ENCODE measurements around the gene SPATA46.

SPATA46 gene

DNA sequence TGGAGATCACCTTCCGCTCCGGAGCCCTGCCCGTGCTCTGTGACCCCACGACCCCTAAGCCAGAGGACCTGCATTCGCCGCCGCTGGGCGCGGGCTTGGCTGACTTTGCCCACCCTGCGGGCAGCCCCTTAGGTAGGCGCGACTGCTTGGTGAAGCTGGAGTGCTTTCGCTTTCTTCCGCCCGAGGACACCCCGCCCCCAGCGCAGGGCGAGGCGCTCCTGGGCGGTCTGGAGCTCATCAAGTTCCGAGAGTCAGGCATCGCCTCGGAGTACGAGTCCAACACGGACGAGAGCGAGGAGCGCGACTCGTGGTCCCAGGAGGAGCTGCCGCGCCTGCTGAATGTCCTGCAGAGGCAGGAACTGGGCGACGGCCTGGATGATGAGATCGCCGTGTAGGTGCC is 9.6 kb downstream of the SPATA46 start:
- H3K18ac ChIP-seq (ENCODE audit: low read length) = no peak overlapping the region
- H3K36me3 ChIP-seq (ENCODE audit: control insufficient read depth, insufficient read depth, low read length) = no peaks in the 10 kb centered on the region
- H3K4me2 ChIP-seq (ENCODE audit: low read length) = no peak overlapping the region
- H4K5ac ChIP-seq (ENCODE audit: low read length) = no peak overlapping the region
- no peaks in the 10 kb centered on the region for H3K27me3 ChIP-seq (ENCODE audit: insufficient read depth, low read length, poor library complexity)
- no peak overlapping the region for H3K4me3 ChIP-seq (ENCODE audit: low read length)
- no peak overlapping the region for H2AK5ac ChIP-seq (ENCODE audit: low read length)
- H3K56ac ChIP-seq (ENCODE audit: low read length) = no peak overlapping the region
- H3K23ac ChIP-seq (ENCODE audit: low read length) = no peak overlapping the region
- H3K79me1 ChIP-seq (ENCODE audit: low read length) = no peaks in the 10 kb centered on the region
- DNase-seq = no peak
- H4K8ac ChIP-seq (ENCODE audit: low read depth, low read length) = no peak overlapping the region
- no peak overlapping the region for H3K4ac ChIP-seq (ENCODE audit: low read depth, low read length)
- no peak overlapping the region for H2BK120ac ChIP-seq (ENCODE audit: low read depth, low read length)
- H2BK5ac ChIP-seq (ENCODE audit: low read length) = no peak overlapping the region
- H2BK15ac ChIP-seq (replicated peaks; ENCODE audit: low read depth) = no peak overlapping the region
- H3K27ac ChIP-seq (ENCODE audit: low read depth, low read length) = no peak overlapping the region
- H3K79me2 ChIP-seq (ENCODE audit: control insufficient read depth, insufficient read depth, low read length) = no peaks in the 10 kb centered on the region
- WGBS (ENCODE audit: extremely low coverage, insufficient coverage, low lambda C conversion rate) = no CpG with 5 or more reads among the region's 36 CpGs
- H3K9ac ChIP-seq (ENCODE audit: low read length) = no peak overlapping the region
- no peaks in the 10 kb centered on the region for H3K4me1 ChIP-seq (ENCODE audit: control insufficient read depth, low read depth, low read length)

DNA sequence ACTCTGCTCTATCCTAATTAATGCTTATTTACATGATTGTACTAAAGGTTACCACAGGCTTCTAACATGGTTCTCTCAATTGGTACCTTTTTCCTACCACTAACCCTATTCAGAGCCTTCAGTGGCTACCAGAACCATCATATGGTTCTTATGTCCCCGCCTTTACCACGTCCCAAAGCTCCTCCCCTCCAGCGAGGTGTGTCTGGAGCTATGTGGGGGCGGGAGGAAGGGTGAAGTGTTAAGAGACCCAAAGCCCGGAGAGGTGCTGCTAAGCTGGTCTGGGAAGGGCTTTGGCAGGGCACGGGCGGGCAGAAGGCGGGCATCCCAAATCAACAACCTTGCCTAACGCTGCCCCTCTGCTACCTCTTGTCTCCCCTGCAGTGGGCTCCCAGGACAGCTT is 10.0 kb downstream of the SPATA46 start:
- H3K4me2 ChIP-seq (ENCODE audit: low read length) = no peak overlapping the region
- no peak for DNase-seq
- no peak overlapping the region for H2BK120ac ChIP-seq (ENCODE audit: low read depth, low read length)
- H4K8ac ChIP-seq (ENCODE audit: low read depth, low read length) = no peak overlapping the region
- H3K79me2 ChIP-seq (ENCODE audit: control insufficient read depth, insufficient read depth, low read length) = no peaks in the 10 kb centered on the region
- H3K36me3 ChIP-seq (ENCODE audit: control insufficient read depth, insufficient read depth, low read length) = no peaks in the 10 kb centered on the region
- no peaks in the 10 kb centered on the region for H3K4me1 ChIP-seq (ENCODE audit: control insufficient read depth, low read depth, low read length)
- H3K18ac ChIP-seq (ENCODE audit: low read length) = no peak overlapping the region
- WGBS (ENCODE audit: extremely low coverage, insufficient coverage, low lambda C conversion rate) = no CpG with 5 or more reads among the region's 9 CpGs
- H3K4me3 ChIP-seq (ENCODE audit: low read length) = no peak overlapping the region
- no peaks in the 10 kb centered on the region for H3K27me3 ChIP-seq (ENCODE audit: insufficient read depth, low read length, poor library complexity)
- H2BK5ac ChIP-seq (ENCODE audit: low read length) = no peak overlapping the region
- H2AK5ac ChIP-seq (ENCODE audit: low read length) = no peak overlapping the region
- no peak overlapping the region for H3K4ac ChIP-seq (ENCODE audit: low read depth, low read length)
- H3K9ac ChIP-seq (ENCODE audit: low read length) = no peak overlapping the region
- H3K56ac ChIP-seq (ENCODE audit: low read length) = no peak overlapping the region
- H3K79me1 ChIP-seq (ENCODE audit: low read length) = no peaks in the 10 kb centered on the region
- no peak overlapping the region for H2BK15ac ChIP-seq (replicated peaks; ENCODE audit: low read depth)
- H4K5ac ChIP-seq (ENCODE audit: low read length) = no peak overlapping the region
- no peak overlapping the region for H3K23ac ChIP-seq (ENCODE audit: low read length)
- no peak overlapping the region for H3K27ac ChIP-seq (ENCODE audit: low read depth, low read length)

DNA sequence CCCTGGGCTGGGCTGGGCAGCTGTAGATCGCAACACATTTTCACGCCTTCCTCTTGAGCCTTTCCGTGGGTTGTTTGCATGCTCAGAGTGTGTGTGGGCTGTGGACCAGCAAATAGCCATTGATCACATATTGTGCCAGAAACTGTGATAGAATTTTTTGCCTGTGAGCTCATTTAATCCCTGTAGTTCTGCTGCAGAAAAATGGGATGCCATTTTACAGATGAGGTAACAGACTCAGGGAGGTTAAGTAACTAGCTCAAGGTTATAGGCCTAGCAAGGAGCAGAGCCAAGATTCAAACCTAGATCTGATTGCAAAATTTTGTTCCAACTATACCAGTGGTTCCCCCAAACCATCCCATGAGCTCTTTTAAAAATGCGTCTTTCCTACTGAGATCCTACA is 10.5 kb downstream of the SPATA46 start:
- WGBS (ENCODE audit: extremely low coverage, insufficient coverage, low lambda C conversion rate) = no CpG with 5 or more reads among the region's 4 CpGs
- Histone ChIP-seq H3K4ac (ENCODE audit: low read depth, low read length) (no peak overlapping the region), H3K4me3 (ENCODE audit: low read length) (no peak overlapping the region), H3K4me1 (ENCODE audit: control insufficient read depth, low read depth, low read length) (no peaks in the 10 kb centered on the region), H3K79me1 (ENCODE audit: low read length) (no peaks in the 10 kb centered on the region), H2AK5ac (ENCODE audit: low read length) (no peak overlapping the region), H2BK5ac (ENCODE audit: low read length) (no peak overlapping the region), H3K9ac (ENCODE audit: low read length) (no peak overlapping the region), H4K5ac (ENCODE audit: low read length) (no peak overlapping the region), H3K27ac (ENCODE audit: low read depth, low read length) (no peak overlapping the region), H3K56ac (ENCODE audit: low read length) (no peak overlapping the region), H2BK15ac (replicated peaks; ENCODE audit: low read depth) (no peak overlapping the region), H4K8ac (ENCODE audit: low read depth, low read length) (no peak overlapping the region), H3K18ac (ENCODE audit: low read length) (no peak overlapping the region), H2BK120ac (ENCODE audit: low read depth, low read length) (no peak overlapping the region), H3K79me2 (ENCODE audit: control insufficient read depth, insufficient read depth, low read length) (no peaks in the 10 kb centered on the region), H3K4me2 (ENCODE audit: low read length) (no peak overlapping the region), H3K36me3 (ENCODE audit: control insufficient read depth, insufficient read depth, low read length) (no peaks in the 10 kb centered on the region), H3K27me3 (ENCODE audit: insufficient read depth, low read length, poor library complexity) (no peaks in the 10 kb centered on the region), H3K23ac (ENCODE audit: low read length) (no peak overlapping the region)
- DNase-seq = no peak

DNA sequence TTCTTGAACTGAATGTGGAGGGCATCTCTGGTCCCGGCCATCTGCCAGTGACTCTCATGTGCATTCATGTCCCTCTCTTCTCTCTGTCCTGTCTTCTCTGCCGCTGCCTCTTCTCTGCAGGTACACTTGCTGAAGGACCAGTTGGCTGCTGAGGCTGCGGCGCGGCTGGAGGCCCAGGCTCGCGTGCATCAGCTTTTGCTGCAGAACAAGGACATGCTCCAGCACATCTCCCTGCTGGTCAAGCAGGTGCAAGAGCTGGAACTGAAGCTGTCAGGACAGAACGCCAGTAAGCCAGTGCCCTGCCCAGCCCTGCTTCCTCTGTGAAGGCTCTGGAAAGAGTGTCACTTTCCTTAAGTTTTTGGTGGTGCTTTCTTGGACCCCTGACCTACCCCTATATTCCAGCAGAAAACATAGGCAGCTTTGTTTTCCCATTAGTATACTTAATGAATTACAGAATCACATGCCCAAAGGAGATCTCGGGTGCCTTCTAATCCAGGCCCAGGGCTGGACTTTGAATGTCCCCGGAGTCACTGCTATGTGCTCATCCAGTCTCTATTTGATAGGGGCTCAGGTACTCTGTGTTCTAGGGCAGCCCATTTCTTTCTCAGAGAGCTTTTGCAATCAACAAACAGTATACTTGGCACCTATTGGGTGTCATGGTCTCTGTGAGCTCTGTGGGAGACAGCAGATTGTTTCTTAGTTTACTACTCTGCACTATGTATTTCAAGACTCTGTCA is 11.2 kb downstream of the SPATA46 start:
- Histone ChIP-seq H3K18ac (ENCODE audit: low read length) (no peak overlapping the region), H3K4me1 (ENCODE audit: control insufficient read depth, low read depth, low read length) (no peaks in the 10 kb centered on the region), H4K5ac (ENCODE audit: low read length) (no peak overlapping the region), H3K23ac (ENCODE audit: low read length) (no peak overlapping the region), H3K56ac (ENCODE audit: low read length) (no peak overlapping the region), H2BK15ac (replicated peaks; ENCODE audit: low read depth) (no peak overlapping the region), H3K4me3 (ENCODE audit: low read length) (no peak overlapping the region), H3K9ac (ENCODE audit: low read length) (no peak overlapping the region), H3K79me1 (ENCODE audit: low read length) (no peaks in the 10 kb centered on the region), H3K4me2 (ENCODE audit: low read length) (no peak overlapping the region), H2BK5ac (ENCODE audit: low read length) (no peak overlapping the region), H4K8ac (ENCODE audit: low read depth, low read length) (no peak overlapping the region), H3K27me3 (ENCODE audit: insufficient read depth, low read length, poor library complexity) (no peaks in the 10 kb centered on the region), H3K79me2 (ENCODE audit: control insufficient read depth, insufficient read depth, low read length) (no peaks in the 10 kb centered on the region), H2AK5ac (ENCODE audit: low read length) (no peak overlapping the region), H3K36me3 (ENCODE audit: control insufficient read depth, insufficient read depth, low read length) (no peaks in the 10 kb centered on the region), H3K27ac (ENCODE audit: low read depth, low read length) (no peak overlapping the region), H2BK120ac (ENCODE audit: low read depth, low read length) (no peak overlapping the region), H3K4ac (ENCODE audit: low read depth, low read length) (no peak overlapping the region)
- DNase-seq = no peak
- WGBS (ENCODE audit: extremely low coverage, insufficient coverage, low lambda C conversion rate) = no CpG with 5 or more reads among the region's 10 CpGs

DNA sequence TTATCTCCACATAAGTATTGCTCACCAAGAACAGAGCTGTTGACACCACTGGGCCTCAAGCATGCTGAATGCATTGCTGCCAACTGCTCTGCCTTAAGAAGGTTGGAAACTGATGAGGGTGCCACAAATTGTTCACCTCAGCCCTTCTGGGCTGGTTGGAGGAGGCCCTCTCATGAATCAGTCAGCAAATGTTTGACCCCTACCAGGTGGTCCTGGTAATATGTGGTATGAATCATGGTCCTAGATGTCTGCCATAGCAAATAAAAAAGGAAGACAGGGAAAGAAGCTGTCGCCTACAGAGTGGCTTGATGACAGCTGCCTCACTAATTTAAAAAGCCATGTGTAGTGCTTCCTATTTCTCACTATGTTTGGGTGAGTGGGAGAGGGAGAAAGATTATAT is 12.2 kb downstream of the SPATA46 start:
- Histone ChIP-seq H3K23ac (ENCODE audit: low read length) (no peak overlapping the region), H2BK120ac (ENCODE audit: low read depth, low read length) (no peak overlapping the region), H3K36me3 (ENCODE audit: control insufficient read depth, insufficient read depth, low read length) (no peaks in the 10 kb centered on the region), H3K79me2 (ENCODE audit: control insufficient read depth, insufficient read depth, low read length) (no peaks in the 10 kb centered on the region), H4K8ac (ENCODE audit: low read depth, low read length) (no peak overlapping the region), H3K4ac (ENCODE audit: low read depth, low read length) (no peak overlapping the region), H3K18ac (ENCODE audit: low read length) (no peak overlapping the region), H3K4me1 (ENCODE audit: control insufficient read depth, low read depth, low read length) (no peaks in the 10 kb centered on the region), H3K27ac (ENCODE audit: low read depth, low read length) (no peak overlapping the region), H2AK5ac (ENCODE audit: low read length) (no peak overlapping the region), H3K9ac (ENCODE audit: low read length) (no peak overlapping the region), H3K4me2 (ENCODE audit: low read length) (no peak overlapping the region), H3K79me1 (ENCODE audit: low read length) (no peaks in the 10 kb centered on the region), H2BK15ac (replicated peaks; ENCODE audit: low read depth) (no peak overlapping the region), H3K56ac (ENCODE audit: low read length) (no peak overlapping the region), H4K5ac (ENCODE audit: low read length) (no peak overlapping the region), H3K4me3 (ENCODE audit: low read length) (no peak overlapping the region), H2BK5ac (ENCODE audit: low read length) (no peak overlapping the region), H3K27me3 (ENCODE audit: insufficient read depth, low read length, poor library complexity) (no peaks in the 10 kb centered on the region)
- no peak for DNase-seq
- WGBS (ENCODE audit: extremely low coverage, insufficient coverage, low lambda C conversion rate) = no CpG with 5 or more reads among the region's 1 CpG

DNA sequence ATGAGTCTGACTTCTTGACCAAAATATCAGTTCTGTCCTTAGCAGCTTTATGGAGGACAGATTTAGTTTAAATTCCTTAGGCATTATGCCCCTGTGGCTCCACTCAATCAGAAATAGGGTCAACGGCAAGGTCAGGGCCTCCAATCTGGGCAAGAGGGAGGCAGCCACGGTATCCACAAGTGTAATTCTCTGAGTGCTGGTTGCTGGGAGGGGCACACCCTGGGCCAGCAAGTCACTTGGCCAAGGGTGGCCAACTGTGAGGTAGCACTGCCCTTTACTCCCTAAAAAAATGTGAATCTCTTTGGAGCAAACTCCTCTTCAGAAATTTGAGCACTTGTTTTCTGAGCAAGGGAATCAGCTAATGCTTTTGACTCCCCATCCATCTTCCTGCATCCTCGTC is 12.8 kb downstream of the SPATA46 start:
- H4K5ac ChIP-seq (ENCODE audit: low read length) = no peak overlapping the region
- no peak overlapping the region for H3K56ac ChIP-seq (ENCODE audit: low read length)
- H2BK120ac ChIP-seq (ENCODE audit: low read depth, low read length) = no peak overlapping the region
- no peak overlapping the region for H3K23ac ChIP-seq (ENCODE audit: low read length)
- no peak overlapping the region for H3K4me2 ChIP-seq (ENCODE audit: low read length)
- no peak overlapping the region for H3K18ac ChIP-seq (ENCODE audit: low read length)
- H4K8ac ChIP-seq (ENCODE audit: low read depth, low read length) = no peak overlapping the region
- H3K27ac ChIP-seq (ENCODE audit: low read depth, low read length) = no peak overlapping the region
- H3K4ac ChIP-seq (ENCODE audit: low read depth, low read length) = no peak overlapping the region
- no peaks in the 10 kb centered on the region for H3K79me1 ChIP-seq (ENCODE audit: low read length)
- no peak overlapping the region for H3K9ac ChIP-seq (ENCODE audit: low read length)
- no peaks in the 10 kb centered on the region for H3K79me2 ChIP-seq (ENCODE audit: control insufficient read depth, insufficient read depth, low read length)
- no peaks in the 10 kb centered on the region for H3K4me1 ChIP-seq (ENCODE audit: control insufficient read depth, low read depth, low read length)
- no peak overlapping the region for H2BK5ac ChIP-seq (ENCODE audit: low read length)
- H2AK5ac ChIP-seq (ENCODE audit: low read length) = no peak overlapping the region
- H3K4me3 ChIP-seq (ENCODE audit: low read length) = no peak overlapping the region
- DNase-seq = no peak
- H3K36me3 ChIP-seq (ENCODE audit: control insufficient read depth, insufficient read depth, low read length) = no peaks in the 10 kb centered on the region
- no peak overlapping the region for H2BK15ac ChIP-seq (replicated peaks; ENCODE audit: low read depth)
- no CpG with 5 or more reads among the region's 3 CpGs for WGBS (ENCODE audit: extremely low coverage, insufficient coverage, low lambda C conversion rate)
- H3K27me3 ChIP-seq (ENCODE audit: insufficient read depth, low read length, poor library complexity) = no peaks in the 10 kb centered on the region

Data from mesendoderm (in vitro differentiated cells).